Stimulated activated naive CD4-positive, alpha-beta T cell treated with Interleukin-2 at 50 U/mL for 16 hours (primary cell): ENCODE results near the gene SRD5A3.

Experiments
- DNase-seq: peaks from one replicate; lab custom pipeline; 2025; lab: John Stamatoyannopoulos, UW

The SRD5A3 gene

GRCh38 chr4:55345980-55346850, at the start of gene SRD5A3:
Gene SRD5A3 (plus strand): TSS chr4:55346242. CDS start chr4:55346337, 95 bp downstream.
- peak; percentile 76 for DNase-seq

GRCh38 chr4:55297346-55297745, 48.7 kb upstream of the SRD5A3 start:
- DNase-seq = no peak

GRCh38 chr4:55303760-55304165, 42.3 kb upstream of the SRD5A3 start:
- DNase-seq = no peak

GRCh38 chr4:55304303-55304702, 41.7 kb upstream of the SRD5A3 start:
- no peak for DNase-seq

GRCh38 chr4:55308071-55308470, 38.0 kb upstream of the SRD5A3 start:
- no peak for DNase-seq

- DNase-seq = peak; percentile 0
These were observed 34.1 kb upstream of the SRD5A3 start for GRCh38 chr4:55311792-55312488.

GRCh38 chr4:55312489-55313101, 33.4 kb upstream of the SRD5A3 start:
- peak; percentile 3 for DNase-seq

- no peak for DNase-seq
These were observed 31.8 kb upstream of the SRD5A3 start for GRCh38 chr4:55314141-55314820.

GRCh38 chr4:55318175-55319129, 27.6 kb upstream of the SRD5A3 start:
- DNase-seq = peak; percentile 3

GRCh38 chr4:55321707-55322264, 24.3 kb upstream of the SRD5A3 start:
- peak; percentile 27 for DNase-seq

GRCh38 chr4:55323375-55323774, 22.7 kb upstream of the SRD5A3 start:
- DNase-seq = no peak

- no peak for DNase-seq
These were observed 19.4 kb upstream of the SRD5A3 start for GRCh38 chr4:55326629-55327028.

- no peak for DNase-seq
These were observed 17.0 kb upstream of the SRD5A3 start for GRCh38 chr4:55329012-55329411.

GRCh38 chr4:55330241-55330640, 15.8 kb upstream of the SRD5A3 start:
- DNase-seq = no peak

- DNase-seq = peak; percentile 28
These were observed 9.7 kb upstream of the SRD5A3 start for GRCh38 chr4:55336138-55337034.

GRCh38 chr4:55337944-55338343, 8.1 kb upstream of the SRD5A3 start:
- no peak for DNase-seq

- DNase-seq = no peak
These were observed 7.6 kb upstream of the SRD5A3 start for GRCh38 chr4:55338486-55338885.

- DNase-seq = no peak
These were observed 5.8 kb upstream of the SRD5A3 start for GRCh38 chr4:55340266-55340665.

GRCh38 chr4:55343887-55344286, 2.2 kb upstream of the SRD5A3 start:
- no peak for DNase-seq

GRCh38 chr4:55345054-55345453, 988 bp upstream of the SRD5A3 start:
- no peak for DNase-seq
